Keratinocyte (primary cell): Measurements from ENCODE around the gene CNNM4. TPM values are rescaled to one million over a fixed set of nuclear protein-coding genes. Genes with fewer than 3 reads are reported as not detected.

Experiments used
- DNase-seq: peaks from one replicate; pipeline ENCODE4 v3.0.0-alpha.2; 2011; ENCODE audit warnings: low read depth, missing footprints, low spot score
- FAIRE-seq: peaks from 2 replicates; lab custom pipeline; 2011; peaks lifted over from hg19 to GRCh38; lab: Jason Lieb, UNC
- H2AFZ ChIP-seq: 2 replicates; pipeline ENCODE4 v1.6.0; 2012; ENCODE audit warnings: low read length, control low read depth, inconsistent platforms; ENCODE audit not compliant: control insufficient read depth
- H3K27ac ChIP-seq: 2 replicates; pipeline ENCODE4 v1.5.1; 2011; ENCODE audit warnings: low read length; ENCODE audit not compliant: control insufficient read depth, insufficient read depth
- H3K27me3 ChIP-seq: 3 replicates; pipeline ENCODE4 v1.6.0; 2011; ENCODE audit warnings: low read length; ENCODE audit not compliant: control insufficient read depth, insufficient read depth; ENCODE audit errors: extremely low read depth
- H3K36me3 ChIP-seq, 2 experiments: 2 replicates in 1 of 2; 3 replicates in 1 of 2; pipeline ENCODE4 v1.5.1; 2011; ENCODE audit warnings: low read length in 2 of 2, mild to moderate bottlenecking in 1 of 2; ENCODE audit not compliant: control insufficient read depth in 2 of 2, insufficient read depth in 2 of 2; ENCODE audit errors: extremely low read depth in 1 of 2
- H3K4me1 ChIP-seq: 3 replicates; pipeline ENCODE4 v1.5.1; 2011; ENCODE audit warnings: low read length; ENCODE audit not compliant: control insufficient read depth, insufficient read depth; ENCODE audit errors: extremely low read depth
- H3K4me2 ChIP-seq: 3 replicates; pipeline ENCODE4 v1.6.0; 2011; ENCODE audit warnings: low read depth, low read length; ENCODE audit not compliant: control insufficient read depth, insufficient read depth; ENCODE audit errors: extremely low read depth
- H3K4me3 ChIP-seq, 3 experiments: fragments of 200-600 bp in 1 of 3; sonication (generic) in 1 of 3; 2 replicates in 2 of 3; 3 replicates in 1 of 3; pipeline ENCODE4 v1.5.1; 2011 to 2016; ENCODE audit warnings: low read length in 3 of 3, mild to moderate bottlenecking in 3 of 3, control low read depth in 2 of 3, inconsistent platforms in 1 of 3, low read depth in 1 of 3, mixed read lengths in 1 of 3, mixed run types in 1 of 3, moderate library complexity in 1 of 3; ENCODE audit not compliant: control insufficient read depth in 2 of 3, insufficient read depth in 2 of 3; ENCODE audit errors: extremely low read depth in 1 of 3
- H3K79me2 ChIP-seq: 2 replicates; pipeline ENCODE4 v1.6.0; 2012; ENCODE audit warnings: low read length; ENCODE audit not compliant: control insufficient read depth, insufficient read depth
- H3K9ac ChIP-seq: 3 replicates; pipeline ENCODE4 v1.6.0; 2011; ENCODE audit warnings: low read length; ENCODE audit not compliant: control insufficient read depth, insufficient read depth; ENCODE audit errors: extremely low read depth
- H3K9me1 ChIP-seq: 3 replicates; pipeline ENCODE4 v1.6.0; 2011; ENCODE audit warnings: low read length; ENCODE audit not compliant: control insufficient read depth, insufficient read depth; ENCODE audit errors: extremely low read depth
- H3K9me3 ChIP-seq: 2 replicates; pipeline ENCODE4 v1.5.1; 2012; ENCODE audit warnings: low read depth, low read length; ENCODE audit not compliant: control insufficient read depth
- H4K20me1 ChIP-seq: 3 replicates; pipeline ENCODE4 v1.6.0; 2011; ENCODE audit warnings: low read length; ENCODE audit not compliant: control insufficient read depth, insufficient read depth; ENCODE audit errors: extremely low read depth
- EZH2 ChIP-seq: IDR thresholded peaks from one replicate; pipeline ENCODE4 v1.6.1; 2012; ENCODE audit warnings: inconsistent platforms, mild to moderate bottlenecking, low read length, moderate library complexity
- dilution Hi-C: fragments of 300-500 bp; cut with MboI; formaldehyde crosslinking; loops from one replicate; pipeline ENCODE4 v1.7.0; 2020; ENCODE audit warnings: low sequenced_read_pairs; ENCODE audit not compliant: extremely low pct_ligation_motif_present
- polyA plus RNA-seq, 5 experiments: library from polyadenylated mRNA; depleted of rRNA in 3 of 5; stranded (reverse) in 3 of 5; stranded (forward) in 1 of 5; unstranded in 1 of 5; fragments of >200 nt; gene quantifications; 1 replicate in 1 of 5; 2 replicates in 3 of 5; 3 replicates in 1 of 5; pipeline versions ENCODE4 v1.2.1 to v1.2.3, GENCODE V29; 2011 to 2012; ENCODE audit warnings: missing spikeins in 2 of 5, low read depth in 1 of 5, low replicate concordance in 1 of 5
- TF ChIP-seq, protein P1 (sequence below), 3 experiments: IDR thresholded peaks in 1 of 3; conservative IDR thresholded peaks in 1 of 3; optimal IDR thresholded peaks in 1 of 3; 2 replicates in 2 of 3; 3 replicates in 1 of 3; pipeline versions ENCODE3 to v1.5.1; 2011; ENCODE audit warnings: low read length in 3 of 3, mild to moderate bottlenecking in 3 of 3, moderate library complexity in 2 of 3, control low read depth in 1 of 3, inconsistent platforms in 1 of 3; ENCODE audit not compliant: insufficient read depth in 2 of 3; ENCODE audit errors: extremely low read depth in 1 of 3

The CNNM4 gene
- polyA plus RNA-seq, 1 donor (not counting 4 experiments of a cell fraction or from before 2014, with no cell fraction given): 4.4 TPM

DNA sequence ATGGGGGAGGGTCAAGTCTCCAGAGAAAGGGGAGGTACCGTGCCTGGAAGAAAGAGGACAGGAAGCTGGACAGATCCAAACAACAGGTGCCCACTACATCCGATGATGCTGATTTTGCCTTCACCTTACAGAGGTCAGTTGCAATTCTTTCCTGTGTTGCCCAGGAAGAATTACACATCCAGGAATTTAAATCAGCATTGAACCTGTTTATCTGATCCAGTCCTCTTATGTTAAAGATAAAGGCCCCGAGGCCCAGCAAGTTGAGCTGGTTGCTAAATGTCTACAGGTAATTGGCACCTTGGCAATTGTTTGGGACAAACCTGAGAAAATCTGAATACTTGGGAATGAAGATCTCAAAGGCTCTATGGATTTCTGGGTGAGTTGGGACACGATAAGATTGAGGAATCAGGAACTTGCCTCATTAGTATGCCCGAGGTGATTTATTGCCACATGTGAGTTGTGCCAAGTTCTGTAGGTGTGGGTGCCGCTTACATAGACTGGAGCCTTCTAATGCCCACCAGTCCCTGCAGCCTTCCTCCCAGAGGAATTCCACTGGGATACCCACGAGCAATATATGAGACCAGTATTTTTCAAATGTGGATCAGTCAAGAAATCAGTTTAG lies 6.9 kb upstream of the CNNM4 start:
- Histone ChIP-seq H3K4me2 (no peak overlapping the region), H3K27ac (no peak overlapping the region), H3K4me3 (no peak overlapping the region), H4K20me1 (no peaks in the 10 kb centered on the region), H3K9me1 (no peaks in the 10 kb centered on the region), H3K27me3 (no peaks in the 10 kb centered on the region), H3K9ac (no peak overlapping the region), H3K79me2 (no peaks in the 10 kb centered on the region), H2AFZ (no peak overlapping the region), H3K4me1 (peaks cover 14% of the 10 kb centered on the region), H3K9me3 (no peaks in the 10 kb centered on the region), H3K36me3 (no peaks in the 10 kb centered on the region)
- no peak for DNase-seq
- no peak for TF ChIP-seq EZH2
- TF ChIP-seq, protein P1, sequence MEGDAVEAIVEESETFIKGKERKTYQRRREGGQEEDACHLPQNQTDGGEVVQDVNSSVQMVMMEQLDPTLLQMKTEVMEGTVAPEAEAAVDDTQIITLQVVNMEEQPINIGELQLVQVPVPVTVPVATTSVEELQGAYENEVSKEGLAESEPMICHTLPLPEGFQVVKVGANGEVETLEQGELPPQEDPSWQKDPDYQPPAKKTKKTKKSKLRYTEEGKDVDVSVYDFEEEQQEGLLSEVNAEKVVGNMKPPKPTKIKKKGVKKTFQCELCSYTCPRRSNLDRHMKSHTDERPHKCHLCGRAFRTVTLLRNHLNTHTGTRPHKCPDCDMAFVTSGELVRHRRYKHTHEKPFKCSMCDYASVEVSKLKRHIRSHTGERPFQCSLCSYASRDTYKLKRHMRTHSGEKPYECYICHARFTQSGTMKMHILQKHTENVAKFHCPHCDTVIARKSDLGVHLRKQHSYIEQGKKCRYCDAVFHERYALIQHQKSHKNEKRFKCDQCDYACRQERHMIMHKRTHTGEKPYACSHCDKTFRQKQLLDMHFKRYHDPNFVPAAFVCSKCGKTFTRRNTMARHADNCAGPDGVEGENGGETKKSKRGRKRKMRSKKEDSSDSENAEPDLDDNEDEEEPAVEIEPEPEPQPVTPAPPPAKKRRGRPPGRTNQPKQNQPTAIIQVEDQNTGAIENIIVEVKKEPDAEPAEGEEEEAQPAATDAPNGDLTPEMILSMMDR (optimal IDR thresholded peaks at IDR 0.05 in 1 of 3, IDR thresholded peaks at IDR 0.05 in 1 of 3, conservative IDR thresholded peaks at IDR 0.05 in 1 of 3; ENCODE audit: extremely low read depth in 1 of 3, insufficient read depth in 2 of 3, low read length in 3 of 3): no peak
- dilution Hi-C loops: no loop called here
- no peak for FAIRE-seq

DNA sequence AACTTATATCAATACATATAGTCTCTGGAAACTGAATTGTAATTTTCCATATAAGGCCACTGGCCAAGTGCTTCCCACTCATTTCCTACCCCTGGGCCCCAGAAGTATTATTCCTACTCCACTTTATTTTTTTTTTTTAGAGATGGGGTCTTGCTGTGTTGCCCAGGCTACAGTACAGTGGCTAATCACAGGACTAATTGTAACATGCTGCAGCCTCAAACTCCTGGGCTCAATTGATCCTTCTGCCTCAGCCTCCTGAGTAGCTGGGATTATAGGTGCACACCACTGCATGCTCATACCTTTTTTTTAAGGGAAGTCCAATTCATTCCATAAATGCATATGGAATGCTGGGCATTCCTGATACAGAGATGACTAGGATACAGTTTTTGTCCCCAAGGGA lies 6.4 kb upstream of the CNNM4 start:
- no peak for DNase-seq
- Histone ChIP-seq H3K27me3 (no peaks in the 10 kb centered on the region), H3K27ac (no peak overlapping the region), H3K4me1 (peaks cover 14% of the 10 kb centered on the region), H4K20me1 (no peaks in the 10 kb centered on the region), H3K4me2 (no peak overlapping the region), H3K9ac (no peak overlapping the region), H2AFZ (no peak overlapping the region), H3K9me1 (no peaks in the 10 kb centered on the region), H3K79me2 (no peaks in the 10 kb centered on the region), H3K9me3 (no peaks in the 10 kb centered on the region), H3K4me3 (no peak overlapping the region), H3K36me3 (no peaks in the 10 kb centered on the region)
- dilution Hi-C loops: no loop called here
- no peak for FAIRE-seq
- no peak for TF ChIP-seq EZH2
- TF ChIP-seq, protein P1 (optimal IDR thresholded peaks at IDR 0.05 in 1 of 3, IDR thresholded peaks at IDR 0.05 in 1 of 3, conservative IDR thresholded peaks at IDR 0.05 in 1 of 3; ENCODE audit: extremely low read depth in 1 of 3, insufficient read depth in 2 of 3, low read length in 3 of 3): no peak
